GM11168 (cell line): ENCODE measurements around the gene ZNF385A.

Source experiments
- in situ Hi-C: fragments of 300-500 bp; cut with MboI; formaldehyde crosslinking; loops from one replicate; pipeline ENCODE4 v1.12.0; 2022; ENCODE audit warnings: low sequenced_read_pairs; ENCODE audit not compliant: unreplicated experiment

ZNF385A gene

DNA sequence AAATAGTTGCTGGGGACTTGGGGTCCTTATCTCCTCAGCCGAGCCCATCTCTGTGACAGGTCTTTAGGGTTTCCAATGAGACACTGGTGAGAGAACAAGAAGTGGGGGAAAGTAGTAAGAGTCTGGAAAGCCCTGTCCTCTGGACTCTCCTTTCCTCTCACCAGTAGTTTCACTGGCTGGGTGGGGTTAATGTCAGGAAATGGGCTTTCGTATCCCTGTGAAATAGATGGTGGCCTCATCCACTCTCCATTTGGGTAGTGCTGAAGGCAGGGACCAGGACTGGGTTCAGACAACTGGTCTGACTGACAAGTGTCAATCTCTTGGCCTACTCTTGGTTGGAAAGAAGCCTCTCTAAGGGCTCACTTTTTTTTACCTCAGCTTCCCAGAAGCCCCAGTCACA, 7.5 kb downstream of the ZNF385A start:
- in situ Hi-C loops: no loop called here

DNA sequence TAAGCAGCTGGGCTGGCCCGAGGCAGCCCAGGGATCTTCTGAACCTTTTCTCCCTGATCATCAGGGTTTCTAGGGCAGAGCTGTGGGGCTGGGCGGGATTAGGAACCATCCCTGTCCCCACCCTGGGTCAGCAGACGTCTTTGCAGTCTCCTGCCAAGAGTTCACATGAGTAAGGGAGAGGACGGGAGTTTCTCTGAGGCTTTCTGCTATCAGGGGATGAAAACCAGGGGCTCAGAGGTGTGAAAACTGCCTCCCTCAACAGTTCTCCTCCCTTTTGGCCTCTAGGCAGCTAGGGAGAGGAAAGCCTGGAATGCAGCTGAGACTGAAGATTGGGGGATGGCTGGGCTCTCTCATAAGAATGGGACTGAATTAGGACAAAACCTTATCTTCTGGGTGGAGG, 7.9 kb downstream of the ZNF385A start:
- in situ Hi-C loops: no loop called here

DNA sequence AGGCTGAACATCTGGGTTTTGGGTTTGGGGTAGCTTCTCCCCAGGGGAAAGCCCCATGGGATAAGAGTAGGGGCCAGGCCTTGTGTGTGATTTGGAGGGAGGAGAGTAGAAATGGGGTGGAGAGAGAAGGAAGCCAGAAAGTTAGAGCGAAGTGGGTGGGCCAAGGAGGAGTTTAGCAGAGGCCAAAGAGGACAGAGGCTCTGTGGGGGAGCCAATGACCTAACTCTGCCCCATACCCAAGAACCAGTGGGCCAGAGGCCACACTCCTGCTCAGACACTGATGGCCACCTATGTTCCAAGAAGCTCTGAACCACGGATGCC, 9.3 kb downstream of the ZNF385A start:
- in situ Hi-C loops: no loop called here

DNA sequence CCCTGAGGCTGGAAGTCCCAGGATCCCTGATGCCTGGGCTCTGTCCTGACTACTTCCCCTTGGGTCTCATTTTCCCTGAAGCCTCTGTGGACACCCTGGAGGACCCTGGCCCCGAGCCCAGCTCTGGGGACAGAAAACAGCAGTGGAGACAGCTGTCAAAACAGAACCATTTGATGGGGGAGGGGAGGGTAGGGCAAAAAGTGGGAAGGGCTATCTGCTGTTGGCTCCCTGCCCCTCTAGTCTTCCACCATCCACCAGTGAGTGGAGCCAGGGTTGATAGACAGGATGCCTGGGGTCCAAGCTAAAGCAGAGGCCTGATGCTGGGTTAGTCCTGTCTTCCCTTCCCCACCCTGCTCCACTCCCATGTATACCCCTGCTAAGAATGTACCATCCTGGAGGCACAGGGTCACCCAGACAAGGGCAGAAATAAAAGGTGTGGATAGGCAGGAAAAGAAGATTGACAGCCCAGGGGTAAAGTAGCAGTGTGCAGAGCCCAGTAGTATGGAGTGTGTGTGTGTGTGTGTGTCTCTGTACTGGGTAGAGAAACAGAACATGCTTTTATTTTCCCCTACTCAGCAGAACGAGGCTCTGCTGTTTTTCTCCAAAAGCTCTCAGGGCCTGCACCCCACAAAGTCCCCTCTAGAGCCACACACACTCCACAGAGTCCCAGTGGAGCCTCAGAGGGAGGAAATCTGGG, 9.8 kb downstream of the ZNF385A start:
- in situ Hi-C loops: no loop called here

DNA sequence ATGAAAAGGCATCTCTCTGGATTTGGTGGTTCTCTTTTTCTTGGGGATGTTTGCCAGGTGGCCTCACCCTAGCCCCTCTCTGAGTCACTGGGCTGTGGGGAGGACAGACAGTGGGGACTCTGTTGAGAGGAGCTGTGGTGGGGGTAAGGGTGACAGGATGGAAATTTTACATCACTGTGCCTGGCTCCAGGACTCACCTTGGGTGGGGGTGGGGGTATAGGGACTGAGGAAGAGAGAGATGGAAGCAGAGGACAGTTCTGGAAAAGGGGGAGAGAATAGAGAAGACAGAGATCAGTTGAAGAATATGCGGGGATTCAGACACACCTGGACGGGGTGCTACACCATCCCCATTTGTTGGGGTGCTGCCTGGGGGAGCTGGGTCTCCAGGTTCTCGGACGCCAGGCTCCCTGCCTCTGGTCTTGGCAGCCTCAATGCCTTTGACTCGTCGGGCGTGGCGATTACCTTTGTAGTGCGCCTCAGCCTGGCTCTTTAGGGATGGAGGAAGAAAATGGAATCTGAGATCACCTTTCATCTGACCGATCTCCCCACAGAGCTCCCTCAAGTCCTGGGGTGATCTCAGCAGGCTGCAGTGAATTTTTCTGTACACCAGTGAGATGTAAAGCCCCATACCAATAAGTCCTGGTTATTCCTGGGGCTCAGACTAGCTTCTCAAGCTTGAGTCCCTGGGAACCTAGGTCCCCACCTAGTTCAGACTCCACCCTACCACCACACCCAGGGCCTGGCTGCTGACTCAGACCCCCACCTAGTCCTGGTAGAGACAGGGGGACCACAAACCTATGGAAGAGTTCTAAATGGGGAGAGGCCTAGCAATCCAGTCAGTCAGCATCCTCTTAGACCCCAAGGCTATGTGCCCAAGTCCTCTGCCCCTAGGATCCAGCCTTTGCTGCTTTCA, 10.6 kb downstream of the ZNF385A start:
- in situ Hi-C loops: no loop called here

DNA sequence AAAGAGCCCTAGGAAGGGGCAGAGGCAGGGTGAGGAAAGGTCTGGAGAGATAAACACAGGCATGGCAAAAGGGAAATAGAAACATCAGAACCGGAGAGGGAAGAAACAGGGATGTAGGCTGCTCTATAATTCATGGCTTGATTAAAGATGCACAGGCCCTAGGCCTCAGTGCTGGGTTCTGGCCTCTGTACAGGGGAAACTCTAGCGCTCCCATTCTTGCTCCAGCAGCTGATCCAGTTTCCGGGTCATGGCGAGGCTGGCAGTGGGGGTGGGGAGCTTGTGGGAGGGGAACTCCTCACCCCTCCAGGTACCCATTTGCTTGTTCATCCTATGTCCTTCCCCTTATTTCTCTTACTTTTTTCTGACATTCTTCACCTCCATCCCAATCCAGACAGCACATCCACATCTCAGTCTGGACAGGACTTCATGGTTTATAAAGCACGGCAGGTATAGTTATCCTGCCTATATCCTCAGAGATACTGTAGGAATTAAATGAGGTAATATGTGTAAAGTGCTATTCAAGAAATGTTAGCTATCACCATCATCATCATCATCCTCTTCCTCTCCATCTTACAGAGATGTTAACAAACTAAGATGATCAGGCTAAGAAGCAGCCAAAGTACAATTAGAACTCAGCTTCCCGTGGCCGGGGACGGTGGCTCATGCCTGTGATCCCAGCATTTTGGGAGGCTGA, 12.3 kb downstream of the ZNF385A start:
- in situ Hi-C loops: no loop called here

DNA sequence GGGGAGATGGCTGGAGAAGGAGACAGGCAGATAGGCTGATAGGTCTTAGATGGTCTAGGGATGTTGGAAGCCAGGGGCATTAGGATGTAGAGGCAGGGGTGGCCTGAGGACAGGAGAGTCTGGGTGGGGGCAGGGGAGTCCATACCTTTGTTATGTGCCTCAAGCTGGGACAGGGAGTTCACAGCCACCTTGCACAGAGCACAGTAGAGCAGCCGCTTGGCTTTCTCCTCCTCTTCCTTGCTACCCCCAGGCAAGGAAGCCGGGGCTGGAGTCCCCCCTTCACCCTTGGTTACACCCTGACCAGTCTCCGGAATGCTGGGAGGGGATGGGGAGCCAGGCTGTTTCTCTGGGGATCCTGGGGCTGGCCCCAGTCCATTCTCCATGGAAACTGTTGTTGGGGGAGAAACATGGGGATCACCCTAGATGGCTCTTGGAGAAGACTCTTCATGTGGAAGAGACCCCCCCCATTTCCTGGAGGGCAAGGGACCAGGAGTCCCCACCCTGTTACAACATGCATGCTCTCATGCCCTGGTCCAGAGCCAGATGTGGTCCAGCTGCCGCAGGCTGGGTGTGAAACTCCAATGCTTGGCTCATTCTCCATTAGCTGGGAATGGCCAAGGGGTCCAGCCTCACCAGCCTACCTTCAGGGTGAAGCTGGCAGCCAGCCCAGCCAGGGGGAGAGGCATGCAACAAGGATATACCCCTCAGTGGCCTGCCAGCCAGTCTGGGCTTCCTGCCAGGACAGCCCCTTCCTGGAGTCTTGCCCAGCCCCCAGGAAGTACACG, 13.0 kb downstream of the ZNF385A start:
- in situ Hi-C loops: no loop called here

DNA sequence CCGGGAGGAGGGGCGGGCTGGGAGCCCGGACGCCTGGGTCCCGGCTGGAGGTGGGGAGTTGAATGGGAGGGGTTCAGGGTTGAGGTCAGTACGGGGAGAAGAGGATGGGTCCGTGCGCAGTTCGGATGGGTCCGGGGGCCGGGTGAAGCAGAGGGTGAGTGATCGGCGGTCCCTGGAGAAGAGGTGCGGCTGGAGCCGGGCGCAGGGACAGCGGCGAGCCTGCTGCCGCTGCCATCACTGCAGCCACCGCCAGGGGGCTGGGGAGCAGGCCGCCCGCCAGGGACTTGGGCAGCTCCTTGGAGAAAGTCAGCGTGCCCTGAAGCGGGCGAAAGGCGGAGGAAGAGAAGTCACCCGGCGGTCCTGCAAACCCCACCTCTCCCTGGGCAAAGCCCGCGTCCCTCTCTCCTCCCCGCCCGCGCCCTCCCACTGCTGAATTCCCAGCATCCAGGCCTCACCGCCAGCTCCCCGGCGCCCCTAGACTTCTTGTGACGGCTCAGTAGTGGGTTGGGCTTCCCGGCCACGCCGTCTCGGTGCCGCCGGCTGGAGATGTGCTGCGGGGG, 14.3 kb downstream of the ZNF385A start:
- in situ Hi-C loops: no loop called here

DNA sequence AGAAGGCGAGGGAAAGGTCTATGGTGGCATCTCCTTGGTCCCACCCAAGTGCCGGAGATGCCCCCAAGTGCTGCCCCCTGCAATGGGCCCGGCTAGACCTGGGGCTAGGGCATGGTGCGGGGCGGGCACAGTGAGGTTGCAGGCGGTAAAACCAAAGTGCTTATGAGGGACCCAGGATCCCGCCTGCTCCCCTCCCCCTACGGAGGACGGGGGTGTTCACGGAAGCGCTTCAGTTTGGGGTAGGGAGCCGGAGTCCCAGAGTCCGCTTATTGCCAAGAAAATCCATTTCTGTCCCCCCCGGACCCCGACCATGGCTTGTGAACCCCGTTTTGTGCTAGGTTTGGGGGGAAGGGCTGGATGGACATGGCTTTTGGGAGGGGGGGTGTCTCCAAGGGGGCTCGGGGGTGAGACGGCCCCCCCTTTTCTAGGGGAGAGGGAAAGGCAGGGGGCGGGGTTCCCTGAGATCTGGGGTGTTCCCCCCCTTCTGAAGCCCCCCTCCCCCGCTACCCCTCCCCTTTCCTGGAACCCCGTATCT, 14.9 kb downstream of the ZNF385A start:
- in situ Hi-C loops: no loop called here

DNA sequence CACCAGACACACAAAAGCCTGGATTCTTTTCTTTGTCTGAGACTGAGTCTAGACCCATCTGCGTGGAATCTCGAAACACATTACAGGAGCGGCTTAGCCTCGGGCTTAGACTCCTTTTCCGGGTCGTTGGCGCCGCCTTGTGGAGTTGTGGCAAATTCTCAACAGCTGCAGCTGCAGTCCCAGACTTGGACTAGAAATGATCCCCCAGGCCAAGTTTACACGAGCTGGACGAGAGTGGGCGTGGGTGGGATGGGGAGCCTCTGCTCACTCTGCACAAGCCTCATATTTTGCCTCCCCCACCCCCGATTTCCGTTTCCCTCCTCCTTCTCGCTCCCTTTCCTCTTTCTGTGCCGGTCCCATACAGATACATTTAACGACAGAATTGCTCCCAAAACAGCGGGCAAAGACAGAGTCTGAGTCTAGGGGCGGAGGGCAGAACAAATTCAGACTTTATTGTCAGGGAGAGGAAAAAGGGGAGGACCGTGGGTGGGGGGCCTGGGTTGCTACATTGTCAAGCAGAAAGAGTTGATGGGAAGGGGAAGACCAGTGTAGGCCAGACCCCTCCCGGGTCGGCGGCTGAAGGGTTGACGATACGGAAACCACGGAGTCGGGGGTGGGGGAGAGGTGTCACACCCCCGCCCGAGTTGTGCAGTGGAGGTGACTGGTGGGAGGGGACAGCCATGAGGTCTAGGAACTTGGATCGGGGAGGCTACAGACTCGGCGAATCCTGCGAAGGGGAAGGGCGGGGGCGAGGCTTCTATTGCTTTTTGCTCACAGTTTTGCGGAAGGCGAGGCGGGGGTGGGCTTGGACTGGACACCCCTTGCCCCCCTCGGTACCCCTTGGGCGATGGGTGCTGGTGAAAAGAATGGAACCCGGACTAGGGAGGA, 15.6 kb downstream of the ZNF385A start:
- in situ Hi-C loops: no loop called here

DNA sequence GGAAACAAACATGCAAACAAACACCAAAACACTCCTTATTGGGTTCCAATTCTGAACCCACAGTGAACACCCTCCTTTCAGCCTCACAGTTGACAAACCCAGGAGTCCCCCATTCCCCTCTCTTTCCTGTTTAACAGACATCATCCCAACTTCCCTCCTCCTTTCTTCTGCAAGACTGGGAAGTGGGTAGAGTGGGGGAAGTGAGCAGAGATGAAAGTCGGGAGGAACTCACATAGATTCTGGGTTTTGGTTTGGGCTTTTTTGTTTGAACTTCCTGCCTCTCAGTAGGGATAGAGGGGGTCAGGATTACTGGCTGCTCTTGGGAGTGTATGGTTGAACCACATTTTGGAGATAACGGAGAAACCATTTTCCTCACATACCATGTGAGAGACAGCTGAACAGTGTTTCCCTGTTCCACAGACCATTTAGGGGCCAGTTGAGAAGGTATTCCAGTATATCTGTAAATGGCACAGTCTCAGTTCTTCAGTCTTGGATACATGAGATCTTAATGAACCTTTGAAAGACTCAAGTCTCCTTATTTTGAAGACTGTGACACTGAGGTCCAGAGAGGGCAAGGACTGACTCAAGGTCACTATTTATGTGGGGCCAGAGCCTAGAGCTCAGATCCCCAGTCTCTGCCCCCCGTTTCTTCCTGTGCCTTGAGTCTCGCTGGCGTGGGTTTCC, 16.4 kb downstream of the ZNF385A start:
- in situ Hi-C loops: no loop called here

DNA sequence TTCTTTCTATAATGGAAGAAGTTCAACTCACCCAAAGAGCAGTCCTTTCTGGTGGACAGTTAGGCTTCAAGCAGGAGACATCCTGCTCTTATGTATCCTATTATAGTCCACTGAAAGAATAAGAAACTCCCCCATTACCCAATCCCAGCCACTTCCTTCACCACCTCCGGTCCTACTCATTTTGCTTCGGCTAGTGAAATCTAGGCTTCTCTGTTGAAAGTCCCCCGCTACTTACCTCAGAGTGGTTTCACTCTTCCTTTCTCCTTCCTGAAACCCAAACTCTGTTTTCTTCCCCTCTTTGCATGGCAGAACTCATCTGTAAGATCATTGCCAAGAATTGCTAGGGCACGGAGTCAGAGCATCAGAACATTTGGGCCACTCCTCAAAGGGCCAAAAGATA, 20.1 kb downstream of the ZNF385A start, which contains the start of gene GPR84:
TSS of gene GPR84 (minus strand) at position 74 of the 400 bp plus-strand sequence. CDS start 635 bp downstream, outside the sequence.
- in situ Hi-C loops: loop anchor here (5.0 kb wide), 2 partner anchors 72 to 147 kb away; no protein-coding TSS in a partner anchor

DNA sequence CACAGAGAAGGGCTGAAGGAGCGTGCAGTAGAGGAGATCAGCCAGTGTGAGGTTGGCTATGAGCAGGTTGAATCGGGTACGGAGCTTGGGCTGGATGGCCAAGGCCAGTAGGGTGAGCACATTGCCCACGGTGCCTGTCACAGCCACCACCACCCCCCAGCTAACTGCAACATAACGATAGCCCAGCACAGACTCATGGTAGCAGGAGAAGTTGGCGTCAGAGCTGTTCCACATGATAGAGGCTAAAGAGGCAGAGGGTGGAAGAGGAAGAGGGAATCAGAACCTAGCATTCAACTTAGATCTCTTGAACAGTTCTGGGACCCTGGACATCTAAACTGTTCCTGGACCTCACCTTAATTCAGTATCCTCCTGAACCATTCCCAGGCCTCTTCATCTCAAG, 20.9 kb downstream of the ZNF385A start:
- in situ Hi-C loops: loop anchor here (5.0 kb wide), 2 partner anchors 71 to 146 kb away; no protein-coding TSS in a partner anchor

DNA sequence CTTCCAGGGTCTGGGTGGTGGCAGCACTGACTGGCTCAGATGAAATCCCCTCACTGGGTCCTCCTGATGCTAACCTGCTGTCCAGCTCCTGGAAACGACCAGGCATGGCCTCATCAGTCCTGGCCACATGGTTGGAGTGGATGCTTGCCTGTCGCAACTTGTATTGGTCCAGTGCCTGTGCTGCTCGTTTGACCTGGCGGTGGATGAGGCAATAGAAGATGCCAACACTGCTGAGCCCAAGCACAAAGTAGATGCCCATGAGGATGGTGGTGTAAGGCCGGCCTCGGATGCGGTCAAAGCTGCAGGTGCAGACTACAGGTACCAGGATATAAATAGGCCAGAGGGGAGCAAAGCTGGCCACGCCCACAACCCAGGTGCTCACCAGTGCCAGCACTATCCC, 21.5 kb downstream of the ZNF385A start:
- in situ Hi-C loops: loop anchor here (5.0 kb wide), 2 partner anchors 71 to 146 kb away; no protein-coding TSS in a partner anchor

DNA sequence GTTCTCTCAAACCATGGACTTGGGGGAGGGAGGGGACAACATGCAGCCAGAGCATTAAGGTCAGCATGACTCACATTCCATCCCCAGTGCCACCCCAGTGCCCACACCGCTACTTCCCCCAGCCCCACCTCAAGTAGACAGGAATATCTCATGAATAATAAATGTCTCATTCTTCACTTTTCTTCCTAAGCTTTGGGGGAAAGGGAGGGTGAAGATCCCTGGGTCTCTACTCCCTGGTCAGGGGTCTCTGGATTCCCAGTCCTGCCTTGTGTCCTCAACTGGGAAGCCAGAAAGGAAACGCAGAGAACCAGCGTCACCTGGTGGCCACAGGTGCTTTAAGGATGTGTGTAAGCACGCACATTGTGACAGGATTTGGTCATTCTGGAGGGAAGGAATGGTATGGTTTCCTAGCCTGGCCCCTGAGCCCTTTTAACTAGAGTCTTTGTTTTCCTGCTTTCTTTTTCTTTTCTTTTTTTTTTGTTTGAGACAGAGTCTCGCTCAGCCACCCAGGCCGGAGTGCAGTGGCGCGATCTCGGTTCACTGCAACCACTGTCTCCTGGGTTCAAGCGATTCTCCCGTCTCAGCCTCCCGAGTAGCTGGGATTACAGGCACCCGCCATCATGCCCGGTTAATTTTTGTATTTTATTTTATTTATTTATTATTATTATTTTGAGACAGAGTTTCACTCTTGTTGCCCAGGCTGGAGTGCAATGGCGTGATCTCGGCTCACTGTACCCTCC, 23.6 kb downstream of the ZNF385A start:
- in situ Hi-C loops: loop anchor here (5.0 kb wide), 2 partner anchors 69 to 144 kb away; no protein-coding TSS in a partner anchor

DNA sequence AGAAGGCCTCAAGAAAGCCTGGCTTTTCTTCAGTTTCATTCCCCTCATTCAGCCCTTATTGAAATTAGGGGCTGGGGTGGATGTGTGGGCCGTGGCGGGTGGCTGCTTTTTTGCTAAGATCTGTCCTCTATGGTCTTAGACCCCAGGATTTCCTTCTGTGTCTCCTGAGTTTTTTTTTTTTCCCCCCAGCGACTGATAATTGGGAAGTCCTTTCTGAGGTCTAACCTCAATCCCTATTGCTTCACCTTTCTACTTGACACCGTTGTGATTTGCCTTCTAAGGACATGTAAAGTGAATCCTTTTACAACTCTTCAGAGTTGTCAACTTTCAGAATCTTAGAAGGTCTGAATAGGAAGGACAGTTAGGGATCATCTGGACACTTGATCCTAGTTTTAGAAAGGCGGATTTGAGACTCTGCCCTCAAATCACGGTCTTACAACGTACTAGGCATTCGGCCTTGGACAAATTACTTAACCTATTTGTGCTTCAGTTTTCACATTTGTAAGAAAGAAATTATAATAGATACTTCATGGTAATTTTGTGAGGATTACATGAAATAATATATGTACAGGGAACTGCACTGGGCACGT, 24.7 kb downstream of the ZNF385A start:
- in situ Hi-C loops: loop anchor here (5.0 kb wide), 2 partner anchors 68 to 143 kb away; no protein-coding TSS in a partner anchor
